ENCODE measurements around the gene COL4A2.

The COL4A2 gene

GRCh38 chr13:110455941-110456340 lies 148.9 kb downstream of the COL4A2 start:
- no peaks in the 10 kb centered on the region for H3K9me3 Mint-ChIP-seq
- peaks cover 11% of the 10 kb centered on the region for H3K27me3 Mint-ChIP-seq
- peaks cover 5% of the 10 kb centered on the region for H3K4me1 Mint-ChIP-seq
- H3K4me3 Mint-ChIP-seq = peak overlapping the region; percentile 37
- H3K36me3 Mint-ChIP-seq = no peaks in the 10 kb centered on the region
- no peak overlapping the region for H3K27ac Mint-ChIP-seq

- Mint-ChIP-seq H3K27me3 (peaks cover 11% of the 10 kb centered on the region), H3K4me3 (no peak overlapping the region), H3K4me1 (peaks cover 5% of the 10 kb centered on the region), H3K27ac (no peak overlapping the region), H3K36me3 (no peaks in the 10 kb centered on the region), H3K9me3 (no peaks in the 10 kb centered on the region)
These were observed 149.5 kb downstream of the COL4A2 start for GRCh38 chr13:110456550-110456949.

- peaks cover 11% of the 10 kb centered on the region for H3K27me3 Mint-ChIP-seq
- H3K9me3 Mint-ChIP-seq = no peaks in the 10 kb centered on the region
- no peak overlapping the region for H3K4me3 Mint-ChIP-seq
- peaks cover 5% of the 10 kb centered on the region for H3K4me1 Mint-ChIP-seq
- no peak overlapping the region for H3K27ac Mint-ChIP-seq
- no peaks in the 10 kb centered on the region for H3K36me3 Mint-ChIP-seq
These were observed 150.3 kb downstream of the COL4A2 start for GRCh38 chr13:110457361-110457760.

GRCh38 chr13:110458017-110458416 lies 150.9 kb downstream of the COL4A2 start:
- Mint-ChIP-seq H3K27me3 (peaks cover 11% of the 10 kb centered on the region), H3K9me3 (no peaks in the 10 kb centered on the region), H3K27ac (no peak overlapping the region), H3K36me3 (no peaks in the 10 kb centered on the region), H3K4me1 (peaks cover 5% of the 10 kb centered on the region), H3K4me3 (no peak overlapping the region)

- no peak overlapping the region for H3K27ac Mint-ChIP-seq
- peaks cover 5% of the 10 kb centered on the region for H3K4me1 Mint-ChIP-seq
- H3K27me3 Mint-ChIP-seq = peaks cover 11% of the 10 kb centered on the region
- H3K36me3 Mint-ChIP-seq = no peaks in the 10 kb centered on the region
- H3K9me3 Mint-ChIP-seq = no peaks in the 10 kb centered on the region
- no peak overlapping the region for H3K4me3 Mint-ChIP-seq
These were observed 151.7 kb downstream of the COL4A2 start for GRCh38 chr13:110458594-110459365.

- Mint-ChIP-seq H3K27ac (no peak overlapping the region), H3K4me3 (no peak overlapping the region)
These were observed 155.0 kb downstream of the COL4A2 start for GRCh38 chr13:110462091-110462490.

GRCh38 chr13:110463156-110463555 lies 156.1 kb downstream of the COL4A2 start:
- Mint-ChIP-seq H3K27me3 (no peaks in the 10 kb centered on the region), H3K9me3 (no peaks in the 10 kb centered on the region), H3K4me3 (no peak overlapping the region), H3K4me1 (no peaks in the 10 kb centered on the region), H3K27ac (no peak overlapping the region), H3K36me3 (no peaks in the 10 kb centered on the region)

More at GRCh38 chr13:110462091-110462490, 155.0 kb downstream of the COL4A2 start:
- H3K9me3 Mint-ChIP-seq = no peaks in the 10 kb centered on the region
- peaks cover 3% of the 10 kb centered on the region for H3K27me3 Mint-ChIP-seq
- H3K36me3 Mint-ChIP-seq = no peaks in the 10 kb centered on the region
- H3K4me1 Mint-ChIP-seq = no peaks in the 10 kb centered on the region

GRCh38 chr13:110463871-110464510 lies 156.9 kb downstream of the COL4A2 start:
- H3K27ac Mint-ChIP-seq = no peak overlapping the region
- H3K9me3 Mint-ChIP-seq = no peaks in the 10 kb centered on the region
- no peaks in the 10 kb centered on the region for H3K36me3 Mint-ChIP-seq

GRCh38 chr13:110464556-110465333 lies 157.7 kb downstream of the COL4A2 start:
- no peaks in the 10 kb centered on the region for H3K9me3 Mint-ChIP-seq
- no peak overlapping the region for H3K4me3 Mint-ChIP-seq
- no peaks in the 10 kb centered on the region for H3K4me1 Mint-ChIP-seq
- no peaks in the 10 kb centered on the region for H3K36me3 Mint-ChIP-seq
- H3K27me3 Mint-ChIP-seq = no peaks in the 10 kb centered on the region
- no peak overlapping the region for H3K27ac Mint-ChIP-seq

More at GRCh38 chr13:110463871-110464510, 156.9 kb downstream of the COL4A2 start:
- Mint-ChIP-seq H3K27me3 (no peaks in the 10 kb centered on the region), H3K4me3 (no peak overlapping the region), H3K4me1 (no peaks in the 10 kb centered on the region)

- Mint-ChIP-seq H3K4me1 (no peaks in the 10 kb centered on the region), H3K9me3 (no peaks in the 10 kb centered on the region), H3K36me3 (no peaks in the 10 kb centered on the region), H3K27ac (no peak overlapping the region), H3K4me3 (no peak overlapping the region), H3K27me3 (peaks cover 2% of the 10 kb centered on the region)
These were observed 158.6 kb downstream of the COL4A2 start for GRCh38 chr13:110465696-110466095.

GRCh38 chr13:110466266-110466915 lies 159.3 kb downstream of the COL4A2 start:
- H3K4me3 Mint-ChIP-seq = no peak overlapping the region
- H3K9me3 Mint-ChIP-seq = no peaks in the 10 kb centered on the region
- H3K27ac Mint-ChIP-seq = no peak overlapping the region
- no peaks in the 10 kb centered on the region for H3K36me3 Mint-ChIP-seq
- peaks cover 6% of the 10 kb centered on the region for H3K27me3 Mint-ChIP-seq
- H3K4me1 Mint-ChIP-seq = no peaks in the 10 kb centered on the region

- no peaks in the 10 kb centered on the region for H3K36me3 Mint-ChIP-seq
- peaks cover 7% of the 10 kb centered on the region for H3K27me3 Mint-ChIP-seq
- no peak overlapping the region for H3K4me3 Mint-ChIP-seq
- no peaks in the 10 kb centered on the region for H3K9me3 Mint-ChIP-seq
- no peak overlapping the region for H3K27ac Mint-ChIP-seq
- H3K4me1 Mint-ChIP-seq = no peaks in the 10 kb centered on the region
These were observed 160.5 kb downstream of the COL4A2 start for GRCh38 chr13:110467516-110468110.

- Mint-ChIP-seq H3K4me1 (no peaks in the 10 kb centered on the region), H3K36me3 (no peaks in the 10 kb centered on the region), H3K27ac (no peak overlapping the region), H3K4me3 (no peak overlapping the region), H3K9me3 (no peaks in the 10 kb centered on the region), H3K27me3 (peaks cover 7% of the 10 kb centered on the region)
These were observed 162.0 kb downstream of the COL4A2 start for GRCh38 chr13:110468986-110469495.

GRCh38 chr13:110469597-110469996 lies 162.5 kb downstream of the COL4A2 start:
- no peak overlapping the region for H3K4me3 Mint-ChIP-seq
- no peaks in the 10 kb centered on the region for H3K36me3 Mint-ChIP-seq
- H3K4me1 Mint-ChIP-seq = no peaks in the 10 kb centered on the region
- H3K27me3 Mint-ChIP-seq = peaks cover 7% of the 10 kb centered on the region
- no peak overlapping the region for H3K27ac Mint-ChIP-seq
- no peaks in the 10 kb centered on the region for H3K9me3 Mint-ChIP-seq
